ENCODE measurements around the gene MOB1B. TPM values are rescaled to one million over a fixed set of nuclear protein-coding genes. Genes with fewer than 3 reads are reported as not detected.

Gene MOB1B
- total RNA-seq, 1 experiment from 2014 or later = 14.5 TPM

DNA sequence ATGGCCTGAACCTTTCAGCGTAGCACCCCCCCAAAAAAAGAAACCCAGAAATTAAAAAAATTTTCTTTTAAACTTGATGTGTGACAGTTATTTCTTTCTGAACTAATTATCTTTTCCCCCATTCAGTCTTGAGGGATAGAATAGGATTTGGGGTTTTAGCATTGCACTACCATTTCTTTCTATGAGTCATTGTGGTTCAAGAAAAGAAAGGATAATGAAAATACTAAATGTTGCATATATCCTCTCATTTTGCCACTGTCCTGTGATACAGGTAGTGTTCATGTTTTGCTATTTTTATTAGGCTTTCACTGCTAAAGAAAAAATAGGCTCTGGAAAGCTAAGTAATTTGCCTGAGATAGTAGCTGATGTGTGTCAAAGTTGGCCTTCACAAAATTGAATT, 51.9 kb downstream of the MOB1B start:
- Histone ChIP-seq H3K27ac (no peak overlapping the region), H3K4me1 (replicated peaks; ENCODE audit: insufficient read depth) (no peaks in the 10 kb centered on the region), H3K27me3 (ENCODE audit: insufficient read depth, low read depth) (no peaks in the 10 kb centered on the region), H3K36me3 (ENCODE audit: low read depth) (no peaks in the 10 kb centered on the region), H4K20me1 (ENCODE audit: insufficient read depth) (no peaks in the 10 kb centered on the region), H3F3A (ENCODE audit: insufficient read depth, low read depth) (no peaks in the 10 kb centered on the region), H3K4me2 (no peak overlapping the region), H2AFZ (no peak overlapping the region), H3K4me3 (no peak overlapping the region), H3K9me2 (ENCODE audit: insufficient read depth) (no peaks in the 10 kb centered on the region), H3K79me2 (ENCODE audit: low read depth) (no peaks in the 10 kb centered on the region), H3K9me3 (ENCODE audit: insufficient read depth, low read depth) (no peaks in the 10 kb centered on the region)
- intact Hi-C loops (cut with micrococcal nuclease; ENCODE audit: unreplicated experiment) = no loop called here
- no peak for TF ChIP-seq EZH2 (IDR thresholded peaks at IDR 0.05; ENCODE audit: low read depth)
- TF ChIP-seq, protein P1, sequence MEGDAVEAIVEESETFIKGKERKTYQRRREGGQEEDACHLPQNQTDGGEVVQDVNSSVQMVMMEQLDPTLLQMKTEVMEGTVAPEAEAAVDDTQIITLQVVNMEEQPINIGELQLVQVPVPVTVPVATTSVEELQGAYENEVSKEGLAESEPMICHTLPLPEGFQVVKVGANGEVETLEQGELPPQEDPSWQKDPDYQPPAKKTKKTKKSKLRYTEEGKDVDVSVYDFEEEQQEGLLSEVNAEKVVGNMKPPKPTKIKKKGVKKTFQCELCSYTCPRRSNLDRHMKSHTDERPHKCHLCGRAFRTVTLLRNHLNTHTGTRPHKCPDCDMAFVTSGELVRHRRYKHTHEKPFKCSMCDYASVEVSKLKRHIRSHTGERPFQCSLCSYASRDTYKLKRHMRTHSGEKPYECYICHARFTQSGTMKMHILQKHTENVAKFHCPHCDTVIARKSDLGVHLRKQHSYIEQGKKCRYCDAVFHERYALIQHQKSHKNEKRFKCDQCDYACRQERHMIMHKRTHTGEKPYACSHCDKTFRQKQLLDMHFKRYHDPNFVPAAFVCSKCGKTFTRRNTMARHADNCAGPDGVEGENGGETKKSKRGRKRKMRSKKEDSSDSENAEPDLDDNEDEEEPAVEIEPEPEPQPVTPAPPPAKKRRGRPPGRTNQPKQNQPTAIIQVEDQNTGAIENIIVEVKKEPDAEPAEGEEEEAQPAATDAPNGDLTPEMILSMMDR (conservative IDR thresholded peaks at IDR 0.05) = no peak
- no peak for DNase-seq
- ChIA-PET CTCF (interaction anchor here (0.6 kb wide), 1 partner anchor 56 kb away, joined by 4 read pairs; no protein-coding TSS in a partner anchor), POLR2A (ENCODE audit: unreplicated experiment) (no interaction called here)
- no TSS peak for BruUV-seq (replicated peaks)

DNA sequence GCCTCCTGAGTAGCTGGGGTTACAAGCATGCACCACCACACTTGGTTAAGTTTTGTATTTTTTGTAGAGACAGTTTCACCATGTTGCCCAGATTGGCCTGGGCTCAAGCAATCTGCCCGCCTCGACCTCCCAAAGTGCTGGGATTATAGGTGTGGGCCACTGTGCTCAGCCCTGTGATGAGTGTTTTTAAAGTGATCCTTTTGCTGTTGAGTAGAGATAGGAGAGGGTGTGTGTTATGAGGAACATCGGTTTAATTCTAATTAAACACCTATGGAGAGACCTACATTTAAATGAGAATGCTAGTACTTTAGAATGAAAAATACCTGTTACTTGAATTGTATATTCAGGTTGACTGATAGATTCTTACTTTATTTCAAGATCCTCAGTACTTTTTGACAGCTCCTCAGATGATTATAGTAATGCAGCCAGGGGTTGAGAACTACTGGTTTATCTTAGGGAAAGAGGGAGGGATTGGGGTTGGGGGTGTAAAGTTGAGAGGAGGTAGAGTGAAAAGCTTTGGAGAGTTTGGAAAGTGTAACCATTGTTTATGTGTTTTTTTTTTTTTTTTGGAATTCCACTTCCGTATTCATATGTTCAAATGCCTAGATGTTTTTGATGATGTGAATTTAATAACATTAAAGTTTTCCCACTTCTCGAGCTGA, 54.5 kb downstream of the MOB1B start:
- no peak overlapping the region for H3K4me3 ChIP-seq
- H3K36me3 ChIP-seq (ENCODE audit: low read depth) = no peaks in the 10 kb centered on the region
- no peaks in the 10 kb centered on the region for H3F3A ChIP-seq (ENCODE audit: insufficient read depth, low read depth)
- TF ChIP-seq EZH2 (IDR thresholded peaks at IDR 0.05; ENCODE audit: low read depth) = no peak
- TF ChIP-seq, protein P1 (conservative IDR thresholded peaks at IDR 0.05) = no peak
- H3K9me3 ChIP-seq (ENCODE audit: insufficient read depth, low read depth) = no peaks in the 10 kb centered on the region
- no peak overlapping the region for H3K27ac ChIP-seq
- no TSS peak for BruUV-seq (replicated peaks)
- intact Hi-C loops (cut with micrococcal nuclease; ENCODE audit: unreplicated experiment) = no loop called here
- no peak for DNase-seq
- no peaks in the 10 kb centered on the region for H3K27me3 ChIP-seq (ENCODE audit: insufficient read depth, low read depth)
- no peaks in the 10 kb centered on the region for H3K79me2 ChIP-seq (ENCODE audit: low read depth)
- no peaks in the 10 kb centered on the region for H3K4me1 ChIP-seq (replicated peaks; ENCODE audit: insufficient read depth)
- H3K9me2 ChIP-seq (ENCODE audit: insufficient read depth) = no peaks in the 10 kb centered on the region
- H2AFZ ChIP-seq = no peak overlapping the region
- H3K4me2 ChIP-seq = no peak overlapping the region
- ChIA-PET POLR2A (ENCODE audit: unreplicated experiment) (interaction anchor here (0.6 kb wide), 1 partner anchor 450 kb away, joined by 3 read pairs; no protein-coding TSS in a partner anchor), CTCF (no interaction called here)
- no peaks in the 10 kb centered on the region for H4K20me1 ChIP-seq (ENCODE audit: insufficient read depth)

DNA sequence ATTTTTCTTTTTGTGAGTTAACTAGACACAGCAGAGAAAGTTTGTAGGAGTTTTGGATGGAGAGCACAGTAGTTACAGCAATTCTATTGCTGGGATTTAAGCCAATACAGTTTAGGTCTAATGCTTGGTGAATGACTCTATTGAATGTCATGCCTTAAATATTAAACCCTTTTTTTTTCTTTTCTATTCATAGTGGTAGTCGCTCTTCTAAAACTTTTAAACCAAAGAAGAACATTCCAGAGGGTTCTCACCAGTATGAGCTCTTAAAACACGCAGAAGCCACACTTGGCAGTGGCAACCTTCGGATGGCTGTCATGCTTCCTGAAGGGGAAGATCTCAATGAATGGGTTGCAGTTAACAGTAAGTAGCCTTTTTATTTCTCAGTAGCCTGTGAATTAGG, 56.5 kb downstream of the MOB1B start:
- BruUV-seq (replicated peaks) = no TSS peak
- H3K27ac ChIP-seq = no peak overlapping the region
- H3K36me3 ChIP-seq (ENCODE audit: low read depth) = no peaks in the 10 kb centered on the region
- no peak overlapping the region for H2AFZ ChIP-seq
- no peak for DNase-seq
- POLR2A ChIA-PET (ENCODE audit: unreplicated experiment) = no interaction called here
- no peaks in the 10 kb centered on the region for H3K9me3 ChIP-seq (ENCODE audit: insufficient read depth, low read depth)
- H3K4me2 ChIP-seq = no peak overlapping the region
- no peak for TF ChIP-seq EZH2 (IDR thresholded peaks at IDR 0.05; ENCODE audit: low read depth)
- TF ChIP-seq, protein P1 (conservative IDR thresholded peaks at IDR 0.05) = no peak
- intact Hi-C loops (cut with micrococcal nuclease; ENCODE audit: unreplicated experiment) = no loop called here
- CTCF ChIA-PET = no interaction called here
- H3F3A ChIP-seq (ENCODE audit: insufficient read depth, low read depth) = no peaks in the 10 kb centered on the region
- no peaks in the 10 kb centered on the region for H3K4me1 ChIP-seq (replicated peaks; ENCODE audit: insufficient read depth)
- H3K27me3 ChIP-seq (ENCODE audit: insufficient read depth, low read depth) = no peaks in the 10 kb centered on the region
- no peaks in the 10 kb centered on the region for H4K20me1 ChIP-seq (ENCODE audit: insufficient read depth)
- no peak overlapping the region for H3K4me3 ChIP-seq
- no peaks in the 10 kb centered on the region for H3K9me2 ChIP-seq (ENCODE audit: insufficient read depth)
- no peaks in the 10 kb centered on the region for H3K79me2 ChIP-seq (ENCODE audit: low read depth)
